ENCODE data around the gene HPGDS. TPM values are rescaled to one million over a fixed set of nuclear protein-coding genes. Genes with fewer than 3 reads are reported as not detected.
"Not testable (repeated sequence)": the region's sequence is repeated elsewhere in the genome, so short reads cannot be mapped to it uniquely, and the experiment has no call there.

The HPGDS gene
- polyA plus RNA-seq, 1 of the 3 experiments (the other 2 are of a cell fraction), result not detected

- no peaks in the 10 kb centered on the region for H3K36me3 ChIP-seq (replicated peaks in 1 of 2; ENCODE audit: control insufficient read depth in 1 of 2, insufficient read depth in 2 of 2, low read length in 1 of 2)
- POLR2A ChIA-PET, result interaction anchor here (0.6 kb wide), 1 partner anchor 9 kb away, joined by 3 read pairs; no protein-coding TSS in a partner anchor
- WGBS (ENCODE audit: low lambda C conversion rate), result 81% methylated on average over 4 of the region's 4 CpGs
These were observed 43.8 kb downstream of the HPGDS start for GRCh38 chr4:94298725-94299252.

GRCh38 chr4:94295473-94295872, 47.2 kb downstream of the HPGDS start:
- H2AFZ ChIP-seq (ENCODE audit: low read depth); DNase-seq; H3K79me2 ChIP-seq (ENCODE audit: insufficient read depth); H3F3A ChIP-seq (replicated peaks; ENCODE audit: insufficient read depth); H4K20me1 ChIP-seq (ENCODE audit: insufficient read depth); H3K9me2 ChIP-seq; POLR2A ChIA-PET; CTCF ChIA-PET; H3K27me3 ChIP-seq (ENCODE audit: insufficient read depth); H3K9ac ChIP-seq; H3K9me3 ChIP-seq; H3K4me1 ChIP-seq (ENCODE audit: control insufficient read depth in 1 of 2, insufficient read depth in 2 of 2, low read depth in 1 of 2, low read length in 1 of 2); H3K4me3 ChIP-seq (ENCODE audit: low read depth in 2 of 2, low read length in 1 of 2); H3K4me2 ChIP-seq; H3K27ac ChIP-seq (ENCODE audit: low read depth in 2 of 2, low read length in 1 of 2): not testable (repeated sequence)
- peaks cover 9 to 18% of the 10 kb centered on the region in 2 experiments for H3K36me3 ChIP-seq (replicated peaks in 1 of 2; ENCODE audit: control insufficient read depth in 1 of 2, insufficient read depth in 2 of 2, low read length in 1 of 2)
- 90% methylated on average over 6 of the region's 6 CpGs for WGBS (ENCODE audit: low lambda C conversion rate)

More at GRCh38 chr4:94298725-94299252, 43.8 kb downstream of the HPGDS start:
- Histone ChIP-seq H3K4me3 (ENCODE audit: low read depth in 2 of 2, low read length in 1 of 2) (no peak overlapping the region), H2AFZ (ENCODE audit: low read depth) (no peak overlapping the region), H3K9ac (no peak overlapping the region), H3K4me1 (ENCODE audit: control insufficient read depth in 1 of 2, insufficient read depth in 2 of 2, low read depth in 1 of 2, low read length in 1 of 2) (peaks cover 0 to 3% of the 10 kb centered on the region in 2 experiments; a peak in 1 of 4 replicates), H3K4me2 (no peak overlapping the region), H3K27me3 (ENCODE audit: insufficient read depth) (no peaks in the 10 kb centered on the region), H3K27ac (ENCODE audit: low read depth in 2 of 2, low read length in 1 of 2) (no peak overlapping the region), H4K20me1 (ENCODE audit: insufficient read depth) (no peaks in the 10 kb centered on the region), H3K79me2 (ENCODE audit: insufficient read depth) (no peaks in the 10 kb centered on the region), H3K9me3 (no peaks in the 10 kb centered on the region), H3K9me2 (no peaks in the 10 kb centered on the region), H3F3A (replicated peaks; ENCODE audit: insufficient read depth) (peaks cover 12% of the 10 kb centered on the region)
- DNase-seq, result no peak
- TF ChIP-seq GATA2 (CRISPR knock-in tag; IDR thresholded peaks at IDR 0.05), result no peak
- 0 out of 2 replicates have a peak, but pooled peaks have one; percentile 6 for TF ChIP-seq RAD21 (IDR thresholded peaks at IDR 0.05; ENCODE audit: low read length)
- CTCF ChIA-PET, result interaction anchor here (0.7 to 1.2 kb wide), 2 partner anchors 105 to 507 kb away, joined by 3 read pairs; no protein-coding TSS in a partner anchor

DNA sequence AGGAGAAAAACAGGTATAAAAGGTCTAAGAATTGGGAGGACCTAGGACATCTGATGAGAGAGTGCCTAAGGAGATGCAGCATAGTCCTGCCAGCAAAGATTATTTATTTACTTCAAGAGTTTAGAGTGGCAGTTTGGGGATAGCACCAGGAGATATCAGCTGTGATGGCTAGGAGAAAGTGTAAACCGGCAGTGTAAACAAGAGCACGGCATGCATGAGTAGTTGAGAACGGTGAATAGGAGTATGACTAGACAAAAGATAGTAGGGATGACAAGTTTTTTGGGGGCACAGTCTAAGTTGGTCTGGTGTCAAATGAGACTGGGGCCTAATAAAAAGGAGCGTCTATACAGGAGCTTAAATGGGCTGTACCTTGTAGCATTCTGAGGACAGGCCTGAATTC, 48.7 kb downstream of the HPGDS start:
- peaks cover 22 to 33% of the 10 kb centered on the region in 2 experiments for H3K36me3 ChIP-seq (replicated peaks in 1 of 2; ENCODE audit: control insufficient read depth in 1 of 2, insufficient read depth in 2 of 2, low read length in 1 of 2)
- CTCF ChIA-PET; POLR2A ChIA-PET; H3K27me3 ChIP-seq (ENCODE audit: insufficient read depth); H3K4me3 ChIP-seq (ENCODE audit: low read depth in 2 of 2, low read length in 1 of 2); H3F3A ChIP-seq (replicated peaks; ENCODE audit: insufficient read depth); H4K20me1 ChIP-seq (ENCODE audit: insufficient read depth); H2AFZ ChIP-seq (ENCODE audit: low read depth); H3K9me2 ChIP-seq; DNase-seq; H3K9ac ChIP-seq; H3K4me1 ChIP-seq (ENCODE audit: control insufficient read depth in 1 of 2, insufficient read depth in 2 of 2, low read depth in 1 of 2, low read length in 1 of 2); H3K27ac ChIP-seq (ENCODE audit: low read depth in 2 of 2, low read length in 1 of 2); H3K79me2 ChIP-seq (ENCODE audit: insufficient read depth); H3K9me3 ChIP-seq; H3K4me2 ChIP-seq: not testable (repeated sequence)
- WGBS (ENCODE audit: low lambda C conversion rate), result 94% methylated on average over 4 of the region's 4 CpGs

DNA sequence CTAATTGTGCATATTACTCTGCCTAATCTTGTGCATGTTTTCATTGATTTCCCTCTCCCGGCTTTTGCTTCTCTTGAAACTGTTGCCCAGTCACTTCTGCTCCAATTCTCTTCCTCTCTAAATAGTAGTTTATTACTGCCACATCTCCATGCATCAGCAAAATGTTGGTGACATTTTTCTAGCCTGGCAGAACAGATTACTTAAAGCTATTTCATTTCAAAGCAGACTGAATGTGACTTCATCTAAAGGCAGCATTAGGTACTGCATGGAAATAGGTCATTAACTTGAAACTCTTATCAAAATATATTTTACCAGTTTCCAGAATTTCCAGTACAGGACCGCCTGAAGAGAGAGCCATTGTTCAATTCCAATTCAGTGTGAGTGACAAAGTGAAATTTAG, 52.4 kb downstream of the HPGDS start:
- Histone ChIP-seq H3K9me2 (no peaks in the 10 kb centered on the region), H3K79me2 (ENCODE audit: insufficient read depth) (no peaks in the 10 kb centered on the region), H3K4me3 (ENCODE audit: low read depth in 2 of 2, low read length in 1 of 2) (no peak overlapping the region), H2AFZ (ENCODE audit: low read depth) (no peak overlapping the region), H4K20me1 (ENCODE audit: insufficient read depth) (no peaks in the 10 kb centered on the region), H3K9ac (no peak overlapping the region), H3K9me3 (no peaks in the 10 kb centered on the region), H3F3A (replicated peaks; ENCODE audit: insufficient read depth) (peaks cover 8% of the 10 kb centered on the region), H3K36me3 (replicated peaks in 1 of 2; ENCODE audit: control insufficient read depth in 1 of 2, insufficient read depth in 2 of 2, low read length in 1 of 2) (peaks cover 51 to 62% of the 10 kb centered on the region in 2 experiments), H3K27ac (ENCODE audit: low read depth in 2 of 2, low read length in 1 of 2) (no peak overlapping the region), H3K4me1 (ENCODE audit: control insufficient read depth in 1 of 2, insufficient read depth in 2 of 2, low read depth in 1 of 2, low read length in 1 of 2) (no peaks in the 10 kb centered on the region), H3K27me3 (ENCODE audit: insufficient read depth) (no peaks in the 10 kb centered on the region), H3K4me2 (no peak overlapping the region)
- ChIA-PET CTCF (no interaction called here), POLR2A (no interaction called here)
- TF ChIP-seq, protein P1, sequence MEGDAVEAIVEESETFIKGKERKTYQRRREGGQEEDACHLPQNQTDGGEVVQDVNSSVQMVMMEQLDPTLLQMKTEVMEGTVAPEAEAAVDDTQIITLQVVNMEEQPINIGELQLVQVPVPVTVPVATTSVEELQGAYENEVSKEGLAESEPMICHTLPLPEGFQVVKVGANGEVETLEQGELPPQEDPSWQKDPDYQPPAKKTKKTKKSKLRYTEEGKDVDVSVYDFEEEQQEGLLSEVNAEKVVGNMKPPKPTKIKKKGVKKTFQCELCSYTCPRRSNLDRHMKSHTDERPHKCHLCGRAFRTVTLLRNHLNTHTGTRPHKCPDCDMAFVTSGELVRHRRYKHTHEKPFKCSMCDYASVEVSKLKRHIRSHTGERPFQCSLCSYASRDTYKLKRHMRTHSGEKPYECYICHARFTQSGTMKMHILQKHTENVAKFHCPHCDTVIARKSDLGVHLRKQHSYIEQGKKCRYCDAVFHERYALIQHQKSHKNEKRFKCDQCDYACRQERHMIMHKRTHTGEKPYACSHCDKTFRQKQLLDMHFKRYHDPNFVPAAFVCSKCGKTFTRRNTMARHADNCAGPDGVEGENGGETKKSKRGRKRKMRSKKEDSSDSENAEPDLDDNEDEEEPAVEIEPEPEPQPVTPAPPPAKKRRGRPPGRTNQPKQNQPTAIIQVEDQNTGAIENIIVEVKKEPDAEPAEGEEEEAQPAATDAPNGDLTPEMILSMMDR (IDR thresholded peaks at IDR 0.05), result peak; percentile 15; the same call in 1 of the 2 replicates
- TF ChIP-seq RAD21 (IDR thresholded peaks at IDR 0.05; ENCODE audit: low read length), result no peak
- no peak for TF ChIP-seq RFX5 (IDR thresholded peaks at IDR 0.05; ENCODE audit: low read length)
- no peak for DNase-seq
- 96% methylated on average over 2 of the region's 2 CpGs for WGBS (ENCODE audit: low lambda C conversion rate)

Measured in SK-N-SH (cell line).